ENCODE results near the gene UROD.

The UROD gene

DNA sequence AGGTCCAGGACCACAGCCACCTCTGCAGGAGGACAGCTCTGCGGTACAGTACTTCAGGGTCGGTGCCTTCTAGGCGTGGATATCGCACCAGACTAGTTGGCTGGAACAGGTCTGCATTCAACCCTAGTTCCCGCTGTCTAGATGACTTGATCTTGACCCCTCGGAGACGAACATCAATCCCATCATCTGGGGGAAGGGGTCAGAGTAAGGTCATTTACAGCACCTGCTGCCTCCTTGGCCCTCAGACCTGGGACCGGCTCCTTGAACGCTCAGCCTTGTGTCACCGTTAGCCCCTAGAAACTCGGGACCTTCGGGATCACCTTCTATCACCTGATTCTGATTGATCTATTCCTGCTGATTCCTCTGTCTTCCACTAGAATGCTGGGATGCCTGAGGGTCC lies 3.5 kb upstream of the UROD start:
- no peak for DNase-seq (ENCODE audit: low read depth, low spot score)
- in situ Hi-C loops (cut with HindIII; ENCODE audit: low sequenced_read_pairs) = no loop called here
- TF ChIP-seq, protein P1, sequence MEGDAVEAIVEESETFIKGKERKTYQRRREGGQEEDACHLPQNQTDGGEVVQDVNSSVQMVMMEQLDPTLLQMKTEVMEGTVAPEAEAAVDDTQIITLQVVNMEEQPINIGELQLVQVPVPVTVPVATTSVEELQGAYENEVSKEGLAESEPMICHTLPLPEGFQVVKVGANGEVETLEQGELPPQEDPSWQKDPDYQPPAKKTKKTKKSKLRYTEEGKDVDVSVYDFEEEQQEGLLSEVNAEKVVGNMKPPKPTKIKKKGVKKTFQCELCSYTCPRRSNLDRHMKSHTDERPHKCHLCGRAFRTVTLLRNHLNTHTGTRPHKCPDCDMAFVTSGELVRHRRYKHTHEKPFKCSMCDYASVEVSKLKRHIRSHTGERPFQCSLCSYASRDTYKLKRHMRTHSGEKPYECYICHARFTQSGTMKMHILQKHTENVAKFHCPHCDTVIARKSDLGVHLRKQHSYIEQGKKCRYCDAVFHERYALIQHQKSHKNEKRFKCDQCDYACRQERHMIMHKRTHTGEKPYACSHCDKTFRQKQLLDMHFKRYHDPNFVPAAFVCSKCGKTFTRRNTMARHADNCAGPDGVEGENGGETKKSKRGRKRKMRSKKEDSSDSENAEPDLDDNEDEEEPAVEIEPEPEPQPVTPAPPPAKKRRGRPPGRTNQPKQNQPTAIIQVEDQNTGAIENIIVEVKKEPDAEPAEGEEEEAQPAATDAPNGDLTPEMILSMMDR (IDR thresholded peaks at IDR 0.05; ENCODE audit: low read depth, low read length) = no peak
- H3K4me3 ChIP-seq (ENCODE audit: low read depth, low read length) = no peak overlapping the region

DNA sequence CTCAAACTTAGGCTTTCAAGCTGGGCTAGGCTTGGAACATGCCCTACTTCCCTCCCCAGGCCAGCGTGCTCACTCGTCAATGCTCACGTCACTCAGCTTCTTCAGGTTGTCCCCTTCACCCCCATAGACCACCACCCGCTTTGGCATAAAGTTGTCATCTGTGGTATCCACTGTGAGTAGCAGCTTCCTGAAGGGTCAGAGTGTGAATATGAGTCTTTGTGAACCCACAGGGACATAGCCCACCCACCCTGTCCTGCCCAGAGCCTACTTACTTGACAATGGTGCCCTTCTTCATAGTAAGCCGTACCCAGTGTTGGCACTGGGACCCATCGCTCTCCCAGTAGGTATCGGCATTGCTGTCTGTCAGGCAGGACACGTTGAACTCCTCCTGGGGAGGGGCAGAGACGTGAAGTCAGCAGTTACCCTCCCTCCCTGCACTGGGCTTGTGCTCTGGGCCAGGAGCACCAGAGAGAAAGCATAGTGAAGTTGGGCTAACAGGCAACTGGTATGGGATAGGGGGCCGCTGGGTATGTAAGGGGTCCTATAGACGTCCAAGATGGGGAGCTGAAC lies 2.7 kb upstream of the UROD start:
- no peak for DNase-seq (ENCODE audit: low read depth, low spot score)
- TF ChIP-seq, protein P1 (IDR thresholded peaks at IDR 0.05; ENCODE audit: low read depth, low read length) = no peak
- in situ Hi-C loops (cut with HindIII; ENCODE audit: low sequenced_read_pairs) = no loop called here
- no peak overlapping the region for H3K4me3 ChIP-seq (ENCODE audit: low read depth, low read length)

DNA sequence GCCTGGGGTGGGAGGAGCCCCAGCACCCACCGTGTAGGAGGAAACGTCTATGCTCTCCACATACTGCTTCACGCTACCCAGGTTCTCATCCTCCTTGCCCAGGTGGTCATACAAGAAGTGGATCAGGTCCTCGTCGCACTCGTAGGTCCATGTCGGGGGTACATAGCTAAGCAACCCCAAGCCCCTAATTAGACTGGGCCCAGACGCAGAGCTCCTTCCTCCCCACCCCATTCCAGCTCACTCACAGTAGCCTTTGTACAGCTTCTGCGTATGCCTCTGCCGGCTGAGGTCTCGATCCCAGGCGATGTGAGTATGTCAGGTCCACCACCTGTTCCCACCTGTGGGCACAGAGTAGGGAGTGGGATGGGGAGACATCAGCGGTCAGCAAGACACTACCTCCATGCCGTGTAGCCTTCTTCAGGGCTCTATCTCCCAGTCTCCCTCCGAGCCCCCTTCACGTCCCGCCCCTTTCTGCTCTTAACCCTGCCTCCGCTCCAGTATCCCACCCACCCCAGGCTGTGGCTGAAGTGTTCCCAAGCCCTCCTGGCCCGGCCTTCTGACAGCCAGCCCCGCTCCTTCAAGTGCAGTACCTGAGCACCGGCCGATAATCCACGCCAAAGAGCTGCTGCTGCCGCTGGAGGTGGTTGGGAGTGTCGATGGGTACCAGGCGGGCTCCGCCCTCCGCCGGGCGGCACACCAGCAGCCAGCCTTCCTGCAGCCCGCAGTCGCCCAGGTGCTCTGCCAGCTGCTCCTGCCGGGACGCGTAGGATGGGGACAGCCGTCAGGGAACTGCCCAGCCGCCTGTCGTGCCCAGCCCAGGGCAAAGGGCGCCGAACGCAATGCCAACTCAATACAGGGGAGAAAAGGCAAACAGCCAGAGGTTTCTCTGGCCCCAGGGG lies 1.8 kb upstream of the UROD start:
- TF ChIP-seq, protein P1 (IDR thresholded peaks at IDR 0.05; ENCODE audit: low read depth, low read length) = no peak
- in situ Hi-C loops (cut with HindIII; ENCODE audit: low sequenced_read_pairs) = no loop called here
- DNase-seq (ENCODE audit: low read depth, low spot score) = no peak
- H3K4me3 ChIP-seq (ENCODE audit: low read depth, low read length) = peak overlapping the region; percentile 88

DNA sequence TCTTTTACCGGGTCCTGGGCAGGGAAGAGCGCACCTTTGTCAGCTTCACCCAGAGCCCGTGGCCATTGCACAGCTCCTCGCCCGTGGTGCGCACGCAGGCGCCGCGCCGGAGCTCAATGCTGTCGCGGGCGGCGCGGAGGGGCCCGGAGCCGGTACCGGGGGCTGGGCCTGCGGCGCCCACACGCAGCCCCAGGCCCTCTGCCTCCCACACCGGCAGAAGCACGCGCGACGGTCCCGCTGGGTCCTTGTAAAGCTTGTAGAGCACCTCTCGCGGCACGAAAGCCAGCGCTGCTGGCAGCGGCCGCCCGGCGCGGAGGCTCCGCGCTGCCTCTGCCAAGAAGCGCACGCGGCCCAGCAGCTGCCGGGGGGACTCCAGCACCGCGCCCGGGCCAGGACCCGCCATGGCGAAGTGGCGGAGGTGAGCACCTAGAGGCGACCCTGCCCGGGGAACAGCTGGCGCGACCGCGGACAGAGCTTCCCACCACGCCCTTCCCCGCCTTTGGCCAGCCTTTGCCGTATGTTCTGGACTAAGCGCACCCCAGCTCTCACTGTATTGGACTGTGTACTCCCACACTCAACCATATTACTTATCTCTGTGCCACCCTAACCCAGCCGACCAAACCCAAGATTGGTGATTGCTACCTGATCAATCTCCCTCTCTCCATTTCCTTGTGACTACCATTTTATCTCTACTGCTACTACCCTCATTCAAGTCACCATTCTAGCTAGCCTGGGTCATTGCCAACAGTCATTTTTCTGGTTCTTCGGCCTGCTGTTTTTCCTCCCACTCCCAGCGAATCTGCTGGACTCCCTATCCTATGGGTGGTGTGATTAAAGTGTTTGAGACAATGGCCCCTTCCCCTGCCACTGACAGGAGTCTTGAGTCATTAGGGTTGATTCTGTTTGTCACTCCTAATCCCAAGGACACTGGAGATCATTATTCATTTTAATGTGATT lies 921 bp upstream of the UROD start, which contains the start of gene HECTD3:
Gene HECTD3 (minus strand): TSS at position 470 of the 957 bp plus-strand sequence. CDS start 67 bp downstream, at position 403.
- DNase-seq (ENCODE audit: low read depth, low spot score) = peak; percentile 77
- H3K4me3 ChIP-seq (ENCODE audit: low read depth, low read length) = peak within 1 kb of the TSS; percentile 88
- in situ Hi-C loops (cut with HindIII; ENCODE audit: low sequenced_read_pairs) = no loop called here
- TF ChIP-seq, protein P1 (IDR thresholded peaks at IDR 0.05; ENCODE audit: low read depth, low read length) = no peak

DNA sequence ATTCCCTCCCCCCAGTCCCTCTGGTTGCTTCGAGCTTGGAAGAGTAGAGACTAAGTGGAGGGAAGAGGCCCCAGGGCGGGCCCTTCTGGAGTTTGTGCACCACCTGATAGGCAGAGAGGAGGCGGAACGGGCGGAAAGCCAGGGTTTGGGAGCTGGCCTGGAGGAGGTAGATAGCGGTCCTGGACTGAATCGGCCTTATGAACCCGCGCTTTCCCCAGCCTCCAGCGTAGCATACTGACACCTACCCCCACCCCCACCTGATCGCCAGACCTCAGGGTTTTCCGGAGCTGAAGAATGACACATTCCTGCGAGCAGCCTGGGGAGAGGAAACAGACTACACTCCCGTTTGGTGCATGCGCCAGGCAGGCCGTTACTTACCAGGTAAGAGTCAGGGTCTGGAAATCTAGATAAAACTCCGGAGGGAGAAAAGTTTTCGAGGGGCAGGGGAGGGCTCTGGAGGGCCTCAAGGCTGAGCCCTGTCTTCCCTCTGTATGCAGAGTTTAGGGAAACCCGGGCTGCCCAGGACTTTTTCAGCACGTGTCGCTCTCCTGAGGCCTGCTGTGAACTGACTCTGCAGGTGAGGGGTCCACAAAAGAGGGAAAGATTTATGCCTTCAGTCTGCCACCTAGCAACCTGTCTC lies 705 bp downstream of the UROD start:
- peak; percentile 59 for DNase-seq (ENCODE audit: low read depth, low spot score)
- in situ Hi-C loops (cut with HindIII; ENCODE audit: low sequenced_read_pairs) = no loop called here
- H3K4me3 ChIP-seq (ENCODE audit: low read depth, low read length) = peak overlapping the region; percentile 81
- TF ChIP-seq, protein P1 (IDR thresholded peaks at IDR 0.05; ENCODE audit: low read depth, low read length) = no peak

All from astrocyte of the spinal cord (primary cell).